GM19035 (cell line): Measurements from ENCODE around the gene C2.
A peak's percentile ranks its signal among the peaks of the same experiment; 100 is the strongest.

Experiments
- ATAC-seq: cut with Tn5 transposase; IDR thresholded peaks from one replicate; pipeline ENCODE4 v1.9.1; 2021; ENCODE audit not compliant: unreplicated experiment

Gene C2

GRCh38 chr6:31954511-31954910 lies 27.0 kb downstream of the C2 start:
- ATAC-seq = no peak

GRCh38 chr6:31956796-31957195 lies 29.3 kb downstream of the C2 start:
- no peak for ATAC-seq

GRCh38 chr6:31958412-31958740 lies 30.9 kb downstream of the C2 start:
- peak; percentile 1 for ATAC-seq

- peak; percentile 95 for ATAC-seq
Measured at GRCh38 chr6:31958741-31959739, 31.5 kb downstream of the C2 start, which contains the start of the genes NELFE and SKIC2. Gene NELFE, minus strand, starts transcription at chr6:31958971. Its CDS starts 525 bp downstream, at chr6:31958446. Gene SKIC2, plus strand, starts transcription at chr6:31959175. Its CDS starts 18 bp downstream, at chr6:31959193.

- no peak for ATAC-seq
Measured at GRCh38 chr6:31961616-31962015, 34.1 kb downstream of the C2 start.

GRCh38 chr6:31963921-31964320 lies 36.4 kb downstream of the C2 start:
- ATAC-seq = no peak

GRCh38 chr6:31965700-31966099 lies 38.2 kb downstream of the C2 start:
- ATAC-seq = no peak

- no peak for ATAC-seq
Measured at GRCh38 chr6:31966506-31966905, 39.0 kb downstream of the C2 start.

- ATAC-seq = no peak
Measured at GRCh38 chr6:31966997-31967925, 39.7 kb downstream of the C2 start.

- ATAC-seq = no peak
Measured at GRCh38 chr6:31967926-31968320, 40.4 kb downstream of the C2 start.

- ATAC-seq = no peak
Measured at GRCh38 chr6:31968326-31968725, 40.8 kb downstream of the C2 start.

GRCh38 chr6:31968791-31969711 lies 41.5 kb downstream of the C2 start:
- no peak for ATAC-seq

GRCh38 chr6:31969712-31970603 lies 42.4 kb downstream of the C2 start:
- ATAC-seq = no peak

GRCh38 chr6:31970604-31971271 lies 43.2 kb downstream of the C2 start:
- ATAC-seq = no peak

- no peak for ATAC-seq
Measured at GRCh38 chr6:31971279-31971992, 43.9 kb downstream of the C2 start.

GRCh38 chr6:31971993-31972708 lies 44.6 kb downstream of the C2 start, which contains the start of gene DXO:
Gene DXO, minus strand, starts transcription at chr6:31972138. Its CDS starts 463 bp downstream, at chr6:31971675.
- ATAC-seq = peak; percentile 91

- no peak for ATAC-seq
Measured at GRCh38 chr6:31972709-31973350, 45.3 kb downstream of the C2 start.
